HepG2 (cell line): ENCODE measurements around the gene PTGER4. TPM values are rescaled to one million over a fixed set of nuclear protein-coding genes. Genes with fewer than 3 reads are reported as not detected.

Experiments
- ETV5 ChIP-seq: IDR thresholded peaks from 2 replicates; pipeline ENCODE4 v1.6.1; 2018; ENCODE audit warnings: missing biosample characterization, missing genetic modification reagents, inconsistent platforms, borderline replicate concordance
- GPN1 ChIP-seq: sonication (generic); formaldehyde crosslinking; IDR thresholded peaks from 2 replicates; pipeline ENCODE4 v1.5.1; 2020; ENCODE audit warnings: missing genetic modification reagents, borderline replicate concordance
- MIXL1 ChIP-seq: IDR thresholded peaks from 2 replicates; pipeline ENCODE4 v1.6.1; 2016
- polyA plus RNA-seq, 8 experiments: library from polyadenylated mRNA; depleted of rRNA in 3 of 8; stranded (reverse) in 7 of 8; unstranded in 1 of 8; fragments of >200 nt; fragmentation: Illumina TruSeq in 4 of 8; extraction: Trizol in 4 of 8; gene quantifications; 2 replicates each; pipeline versions ENCODE4 v1.2.1 to v1.2.3, GENCODE V29; 2011 to 2016; ENCODE audit warnings: low read depth in 4 of 8, missing spikeins in 1 of 8, mixed read lengths in 1 of 8; ENCODE audit not compliant: insufficient read depth in 1 of 8
- total RNA-seq, 5 experiments: library from RNA; depleted of rRNA; stranded (reverse); fragments of >200 nt; fragmentation: Illumina TruSeq; extraction: Trizol; gene quantifications; 2 replicates each; pipeline ENCODE4 v1.2.3, GENCODE V29; 2016; ENCODE audit warnings: low read depth in 1 of 5
- TF ChIP-seq, protein P1 (sequence below): sonication (generic); formaldehyde crosslinking; IDR thresholded peaks from 2 replicates; pipeline ENCODE4 v1.5.0; 2020; ENCODE audit warnings: missing genetic modification reagents, mild to moderate bottlenecking, borderline replicate concordance
- TF ChIP-seq, protein P2 (sequence below): sonication (generic); formaldehyde crosslinking; IDR thresholded peaks from 2 replicates; pipeline ENCODE4 v1.4.0; 2020; ENCODE audit warnings: missing genetic modification reagents, borderline replicate concordance
- TF ChIP-seq, protein P3 (sequence below): sonication (generic); formaldehyde crosslinking; IDR thresholded peaks from 2 replicates; pipeline ENCODE4 v1.5.1; 2020; ENCODE audit warnings: mild to moderate bottlenecking, moderate library complexity, missing genetic modification reagents
- TF ChIP-seq, protein P4 (sequence below): sonication (generic); formaldehyde crosslinking; IDR thresholded peaks from 2 replicates; pipeline ENCODE4 v1.4.0; 2020; ENCODE audit warnings: mild to moderate bottlenecking, missing genetic modification reagents

Gene PTGER4
- total and polyA plus RNA-seq, 2 of the 13 experiments (the other 11 are each of a cell fraction or from before 2014, with no cell fraction given): 0.01 to 0.11 TPM

DNA sequence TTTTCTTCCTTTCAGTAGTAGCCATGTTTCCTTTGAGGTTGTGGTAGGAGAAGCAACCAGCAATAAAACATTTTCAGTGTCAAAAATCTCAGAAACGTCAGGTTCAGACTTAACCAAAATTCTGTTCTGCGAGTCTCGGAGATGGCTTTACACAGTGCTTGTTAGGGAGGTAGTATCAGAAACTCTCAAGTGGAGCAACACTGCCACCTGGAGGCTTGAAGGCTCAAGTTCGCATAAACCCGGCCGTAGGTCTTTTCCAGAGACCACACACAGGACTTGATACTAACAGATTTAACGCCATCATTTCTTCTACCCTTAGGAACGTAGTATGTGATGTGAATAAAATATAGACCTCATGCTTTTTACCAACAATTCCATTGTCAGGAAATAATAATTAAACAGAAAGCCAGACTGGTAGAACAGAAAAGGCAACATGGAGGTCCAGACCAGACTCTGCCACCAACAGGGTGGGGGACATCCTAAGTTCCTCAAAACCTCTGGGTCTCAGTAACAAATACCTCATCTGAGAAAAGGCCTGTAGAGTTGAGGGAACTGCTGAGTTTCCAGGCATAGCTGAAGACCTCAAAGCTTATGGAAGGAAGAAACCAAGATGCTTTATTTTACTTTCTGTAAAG, 8.5 kb downstream of the PTGER4 start (continued):
- TF ChIP-seq ETV5 (CRISPR knock-in tag) (no peak), MIXL1 (CRISPR knock-in tag) (0 out of 2 replicates have a peak, but pooled peaks have one; percentile 23), GPN1 (CRISPR knock-in tag) (no peak)
- TF ChIP-seq, protein P1, sequence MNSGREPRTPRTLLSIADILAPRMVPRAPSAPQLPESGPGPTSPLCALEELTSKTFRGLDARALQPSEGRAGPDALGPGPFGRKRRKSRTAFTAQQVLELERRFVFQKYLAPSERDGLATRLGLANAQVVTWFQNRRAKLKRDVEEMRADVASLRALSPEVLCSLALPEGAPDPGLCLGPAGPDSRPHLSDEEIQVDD (CRISPR knock-in tag): no peak
- TF ChIP-seq, protein P2, sequence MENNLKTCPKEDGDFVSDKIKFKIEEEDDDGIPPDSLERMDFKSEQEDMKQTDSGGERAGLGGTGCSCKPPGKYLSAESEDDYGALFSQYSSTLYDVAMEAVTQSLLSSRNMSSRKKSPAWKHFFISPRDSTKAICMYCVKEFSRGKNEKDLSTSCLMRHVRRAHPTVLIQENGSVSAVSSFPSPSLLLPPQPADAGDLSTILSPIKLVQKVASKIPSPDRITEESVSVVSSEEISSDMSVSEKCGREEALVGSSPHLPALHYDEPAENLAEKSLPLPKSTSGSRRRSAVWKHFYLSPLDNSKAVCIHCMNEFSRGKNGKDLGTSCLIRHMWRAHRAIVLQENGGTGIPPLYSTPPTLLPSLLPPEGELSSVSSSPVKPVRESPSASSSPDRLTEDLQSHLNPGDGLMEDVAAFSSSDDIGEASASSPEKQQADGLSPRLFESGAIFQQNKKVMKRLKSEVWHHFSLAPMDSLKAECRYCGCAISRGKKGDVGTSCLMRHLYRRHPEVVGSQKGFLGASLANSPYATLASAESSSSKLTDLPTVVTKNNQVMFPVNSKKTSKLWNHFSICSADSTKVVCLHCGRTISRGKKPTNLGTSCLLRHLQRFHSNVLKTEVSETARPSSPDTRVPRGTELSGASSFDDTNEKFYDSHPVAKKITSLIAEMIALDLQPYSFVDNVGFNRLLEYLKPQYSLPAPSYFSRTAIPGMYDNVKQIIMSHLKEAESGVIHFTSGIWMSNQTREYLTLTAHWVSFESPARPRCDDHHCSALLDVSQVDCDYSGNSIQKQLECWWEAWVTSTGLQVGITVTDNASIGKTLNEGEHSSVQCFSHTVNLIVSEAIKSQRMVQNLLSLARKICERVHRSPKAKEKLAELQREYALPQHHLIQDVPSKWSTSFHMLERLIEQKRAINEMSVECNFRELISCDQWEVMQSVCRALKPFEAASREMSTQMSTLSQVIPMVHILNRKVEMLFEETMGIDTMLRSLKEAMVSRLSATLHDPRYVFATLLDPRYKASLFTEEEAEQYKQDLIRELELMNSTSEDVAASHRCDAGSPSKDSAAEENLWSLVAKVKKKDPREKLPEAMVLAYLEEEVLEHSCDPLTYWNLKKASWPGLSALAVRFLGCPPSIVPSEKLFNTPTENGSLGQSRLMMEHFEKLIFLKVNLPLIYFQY (CRISPR knock-in tag): 0 out of 2 replicates have a peak, but pooled peaks have one; percentile 24
- TF ChIP-seq, protein P3, sequence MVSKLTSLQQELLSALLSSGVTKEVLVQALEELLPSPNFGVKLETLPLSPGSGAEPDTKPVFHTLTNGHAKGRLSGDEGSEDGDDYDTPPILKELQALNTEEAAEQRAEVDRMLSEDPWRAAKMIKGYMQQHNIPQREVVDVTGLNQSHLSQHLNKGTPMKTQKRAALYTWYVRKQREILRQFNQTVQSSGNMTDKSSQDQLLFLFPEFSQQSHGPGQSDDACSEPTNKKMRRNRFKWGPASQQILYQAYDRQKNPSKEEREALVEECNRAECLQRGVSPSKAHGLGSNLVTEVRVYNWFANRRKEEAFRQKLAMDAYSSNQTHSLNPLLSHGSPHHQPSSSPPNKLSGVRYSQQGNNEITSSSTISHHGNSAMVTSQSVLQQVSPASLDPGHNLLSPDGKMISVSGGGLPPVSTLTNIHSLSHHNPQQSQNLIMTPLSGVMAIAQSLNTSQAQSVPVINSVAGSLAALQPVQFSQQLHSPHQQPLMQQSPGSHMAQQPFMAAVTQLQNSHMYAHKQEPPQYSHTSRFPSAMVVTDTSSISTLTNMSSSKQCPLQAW (CRISPR knock-in tag): 0 out of 2 replicates have a peak, but pooled peaks have one; percentile 26
- TF ChIP-seq, protein P4, sequence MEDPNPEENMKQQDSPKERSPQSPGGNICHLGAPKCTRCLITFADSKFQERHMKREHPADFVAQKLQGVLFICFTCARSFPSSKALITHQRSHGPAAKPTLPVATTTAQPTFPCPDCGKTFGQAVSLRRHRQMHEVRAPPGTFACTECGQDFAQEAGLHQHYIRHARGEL (CRISPR knock-in tag): no peak
